GM19035 (cell line): Measurements from ENCODE around the gene HRH1.
"Not testable (repeated sequence)": the region's sequence is repeated elsewhere in the genome, so short reads cannot be mapped to it uniquely, and the experiment has no call there.

Experiments
- ATAC-seq: cut with Tn5 transposase; IDR thresholded peaks from one replicate; pipeline ENCODE4 v1.9.1; 2021; ENCODE audit not compliant: unreplicated experiment

The HRH1 gene

GRCh38 chr3:11140030-11140712 is 14.1 kb upstream of the HRH1 start:
- ATAC-seq = peak; percentile 91

- ATAC-seq = peak; percentile 18
Observed at GRCh38 chr3:11140713-11141104, 13.6 kb upstream of the HRH1 start.

DNA sequence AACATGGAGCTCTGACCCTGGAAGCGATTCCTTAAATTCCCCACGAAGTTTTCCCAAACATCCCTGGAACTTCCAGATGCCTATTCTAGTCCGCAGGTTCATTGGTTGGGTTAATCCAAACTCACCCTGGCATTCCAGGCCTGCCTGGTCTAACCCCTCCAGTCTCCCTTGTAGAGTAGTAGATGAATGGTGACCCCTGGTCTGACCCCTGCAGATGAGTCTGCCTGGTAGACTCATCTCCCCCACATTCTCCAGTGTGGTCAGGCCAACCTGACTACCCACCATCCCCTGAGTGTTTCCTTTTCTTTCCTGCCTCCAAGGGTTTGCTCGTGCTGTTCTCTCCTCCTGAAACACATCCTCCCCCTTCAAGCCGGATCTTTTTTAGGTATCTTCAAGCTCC is 10.8 kb upstream of the HRH1 start:
- no peak for ATAC-seq

- no peak for ATAC-seq
Observed at GRCh38 chr3:11144996-11145395, 9.3 kb upstream of the HRH1 start.

- ATAC-seq = no peak
Observed at GRCh38 chr3:11145888-11146287, 8.4 kb upstream of the HRH1 start.

DNA sequence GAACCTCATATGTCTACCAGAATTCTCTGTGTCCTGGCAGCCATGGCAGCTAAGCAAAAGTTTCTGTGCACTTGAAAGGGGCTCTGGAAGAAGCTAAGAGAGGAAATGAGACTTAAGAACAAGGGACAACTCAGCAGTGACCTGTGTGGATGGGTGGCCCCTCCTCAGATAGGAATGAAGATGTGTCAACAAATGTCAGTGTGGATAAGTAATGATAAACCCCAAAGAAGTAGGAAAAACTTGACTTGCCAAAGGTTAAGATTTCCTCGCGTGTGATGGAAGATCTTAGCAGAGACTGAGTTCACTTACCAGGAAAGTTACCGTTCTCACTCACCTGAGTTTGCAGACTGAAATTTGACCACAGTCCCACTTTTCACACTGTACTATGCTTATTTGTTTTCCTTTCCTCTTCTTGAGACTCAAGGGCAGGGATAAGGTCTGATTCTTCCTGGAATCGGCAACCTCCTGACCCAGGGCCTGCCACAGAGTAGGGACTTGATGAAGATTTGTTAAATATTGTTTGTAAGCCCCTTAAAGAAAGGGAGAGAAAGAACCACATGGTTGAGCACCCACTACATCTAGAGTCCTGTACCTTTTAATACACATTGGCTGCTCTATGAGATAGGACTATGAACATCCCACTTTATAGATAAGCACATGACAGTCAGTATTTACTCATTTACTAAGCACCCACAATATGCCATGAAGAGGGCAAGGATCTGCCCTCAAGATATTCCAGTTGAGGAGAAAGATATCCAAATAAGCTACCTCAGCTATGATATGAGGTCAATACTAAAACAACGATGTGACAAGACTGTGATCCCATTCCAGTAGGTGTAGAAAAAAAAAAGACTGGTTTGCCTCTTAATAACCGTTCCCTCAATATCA is 7.3 kb upstream of the HRH1 start:
- no peak for ATAC-seq

- ATAC-seq = no peak
Observed at GRCh38 chr3:11150256-11150655, 4.0 kb upstream of the HRH1 start.

DNA sequence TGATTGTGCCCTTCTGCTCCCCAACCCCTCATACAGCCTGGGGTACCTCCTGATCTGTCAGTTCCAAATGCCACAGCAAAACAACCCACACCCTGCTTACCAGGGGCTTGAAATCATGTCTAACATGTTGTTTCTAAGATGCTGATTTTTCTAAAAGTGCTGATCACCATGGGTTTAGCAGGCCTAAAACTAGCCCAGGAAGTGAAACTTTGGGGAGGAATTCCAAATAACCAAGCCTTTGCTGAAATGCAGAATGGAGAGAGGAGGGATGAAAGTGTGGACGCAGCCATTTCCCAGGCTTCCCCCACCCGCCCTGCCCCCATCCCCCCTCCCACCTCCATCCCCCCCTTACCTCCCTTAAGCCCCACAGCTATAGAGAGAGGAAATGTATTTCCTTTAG is 2.0 kb upstream of the HRH1 start:
- no peak for ATAC-seq

DNA sequence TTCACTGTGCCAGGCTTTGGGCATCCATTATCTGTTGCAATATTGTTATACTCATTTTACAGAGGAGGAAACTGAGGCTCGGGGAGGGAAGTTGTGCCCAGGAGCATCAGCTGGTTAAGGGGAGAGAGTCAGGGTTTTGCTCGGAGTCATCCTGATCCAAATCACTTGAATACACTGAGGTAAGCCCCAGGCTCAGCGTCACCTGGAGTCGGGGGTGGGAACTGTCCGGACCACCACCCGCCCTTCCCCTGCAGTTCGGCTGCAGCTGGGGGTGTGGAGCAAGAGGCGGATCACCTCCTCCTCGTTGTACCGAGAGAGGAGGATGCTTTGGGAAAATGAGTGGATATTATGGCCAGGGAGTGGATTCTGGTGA is 646 bp downstream of the HRH1 start:
- ATAC-seq = no peak

- no peak for ATAC-seq
Observed at GRCh38 chr3:11155341-11156025, 1.2 kb downstream of the HRH1 start.

DNA sequence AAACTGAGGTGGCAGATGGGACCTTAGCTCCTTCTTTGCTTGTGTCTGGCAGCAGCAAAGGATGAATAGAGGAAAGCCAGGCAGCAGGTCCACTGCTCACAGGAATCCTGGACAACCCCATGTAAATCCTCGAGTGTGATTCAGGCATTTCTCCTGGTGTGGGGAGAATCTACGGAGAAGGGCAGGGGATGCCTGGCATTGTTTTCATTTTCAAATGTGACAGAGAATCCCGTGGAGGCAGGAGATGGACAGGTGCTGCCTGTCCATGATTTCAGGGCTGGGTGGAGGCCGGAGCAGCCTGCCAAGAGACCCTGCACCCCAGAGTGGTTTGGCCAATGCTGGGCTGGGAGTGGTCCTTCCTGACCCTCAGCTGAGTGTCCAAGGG is 1.7 kb downstream of the HRH1 start:
- ATAC-seq = no peak

GRCh38 chr3:11157421-11157820 is 3.1 kb downstream of the HRH1 start:
- ATAC-seq = no peak

GRCh38 chr3:11159421-11159904 is 5.2 kb downstream of the HRH1 start:
- no peak for ATAC-seq

DNA sequence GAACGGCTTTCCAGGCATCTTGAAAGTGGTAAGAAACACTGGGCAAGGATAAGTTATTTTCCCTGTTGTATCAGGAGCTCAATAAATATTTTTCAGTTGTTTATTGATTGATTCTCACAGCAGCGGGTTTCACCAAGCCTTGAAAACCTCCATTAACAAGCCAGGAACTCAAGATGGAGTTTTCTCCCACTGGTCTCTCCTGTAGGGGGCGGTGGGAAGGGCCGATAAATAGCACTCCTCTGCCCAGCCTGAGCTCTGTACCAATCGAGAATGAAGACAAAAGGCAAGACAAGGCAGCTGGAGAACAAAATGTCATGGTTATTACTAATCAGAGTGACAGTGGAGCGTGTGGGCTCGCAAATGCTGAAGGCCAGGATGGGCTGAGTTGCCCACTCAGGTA is 7.4 kb downstream of the HRH1 start:
- no peak for ATAC-seq

GRCh38 chr3:11162401-11163345 is 8.4 kb downstream of the HRH1 start:
- no peak for ATAC-seq

DNA sequence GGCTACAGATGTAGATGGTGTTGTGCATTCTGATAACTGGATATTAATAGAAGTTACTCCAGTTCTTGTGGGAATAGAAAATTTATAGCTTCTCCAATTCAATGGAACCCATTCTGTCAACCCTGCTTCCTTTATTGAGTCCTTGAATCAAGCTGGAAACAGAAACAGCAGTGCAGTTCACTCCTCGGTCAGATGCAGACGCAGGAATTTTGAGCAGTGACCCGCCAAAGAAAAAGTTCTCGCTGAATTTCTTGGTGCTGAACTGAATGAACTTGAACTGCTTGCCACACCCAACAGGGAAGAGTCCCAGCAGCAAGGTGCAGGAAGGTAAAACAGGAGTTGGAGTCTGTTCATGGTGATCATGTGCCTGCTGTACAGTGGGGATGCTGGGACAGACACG is 10.3 kb downstream of the HRH1 start:
- ATAC-seq = no peak

- no peak for ATAC-seq
Observed at GRCh38 chr3:11165476-11165875, 11.2 kb downstream of the HRH1 start.

DNA sequence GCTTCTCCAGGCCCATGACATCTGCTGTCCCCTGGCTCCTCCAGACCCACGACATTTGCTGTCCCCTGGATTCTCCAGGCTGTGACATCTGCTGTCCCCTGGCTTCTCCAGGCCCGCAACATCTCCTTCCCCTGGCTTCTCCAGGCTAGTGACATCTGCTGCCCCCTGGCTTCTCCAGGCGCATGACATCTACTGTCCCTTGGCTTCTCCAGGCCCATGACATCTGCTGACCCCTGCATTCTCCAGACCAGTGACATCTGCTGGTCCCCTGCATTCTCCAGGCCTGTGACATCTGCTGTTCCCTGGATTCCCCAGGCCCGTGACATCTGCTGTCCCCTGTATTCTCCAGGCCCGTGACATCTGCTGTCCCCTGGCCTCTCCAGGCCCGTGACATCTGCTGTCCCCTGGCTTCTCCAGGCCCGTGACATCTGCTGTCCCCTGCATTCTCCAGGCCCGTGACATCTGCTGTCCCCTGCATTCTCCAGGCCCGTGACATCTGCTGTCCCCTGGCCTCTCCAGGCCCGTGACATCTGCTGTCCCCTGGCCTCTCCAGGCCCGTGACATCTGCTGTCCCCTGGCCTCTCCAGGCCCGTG is 12.6 kb downstream of the HRH1 start:
- not testable (repeated sequence) for ATAC-seq

DNA sequence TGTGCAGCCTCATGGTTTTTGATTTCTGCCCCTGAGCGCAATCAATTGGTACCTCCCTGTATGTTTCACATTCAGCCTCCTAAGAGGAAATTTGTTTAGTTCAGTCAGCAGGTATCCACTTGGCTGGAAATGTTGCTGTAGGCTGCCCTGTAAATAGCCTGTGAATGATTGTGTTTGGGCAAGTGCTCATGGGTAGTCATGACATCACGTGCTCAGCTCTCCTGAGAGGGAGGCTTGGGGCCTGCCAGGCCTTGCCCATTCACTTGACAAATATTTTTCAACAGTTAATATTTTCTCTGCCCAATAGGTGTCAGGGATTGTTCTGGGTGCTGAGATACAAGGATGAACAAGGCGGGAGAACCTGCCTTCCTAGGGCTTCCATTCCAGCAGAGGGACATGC is 13.3 kb downstream of the HRH1 start:
- ATAC-seq = no peak

- no peak for ATAC-seq
Observed at GRCh38 chr3:11168406-11168805, 14.1 kb downstream of the HRH1 start.
